GM19397 (cell line): ENCODE results near the gene ADPRS.

ENCODE experiments used
- ATAC-seq: cut with Tn5 transposase; IDR thresholded peaks from one replicate; pipeline ENCODE4 v1.9.1; 2021; ENCODE audit warnings: mild to moderate bottlenecking, moderate library complexity; ENCODE audit not compliant: unreplicated experiment

The ADPRS gene

DNA sequence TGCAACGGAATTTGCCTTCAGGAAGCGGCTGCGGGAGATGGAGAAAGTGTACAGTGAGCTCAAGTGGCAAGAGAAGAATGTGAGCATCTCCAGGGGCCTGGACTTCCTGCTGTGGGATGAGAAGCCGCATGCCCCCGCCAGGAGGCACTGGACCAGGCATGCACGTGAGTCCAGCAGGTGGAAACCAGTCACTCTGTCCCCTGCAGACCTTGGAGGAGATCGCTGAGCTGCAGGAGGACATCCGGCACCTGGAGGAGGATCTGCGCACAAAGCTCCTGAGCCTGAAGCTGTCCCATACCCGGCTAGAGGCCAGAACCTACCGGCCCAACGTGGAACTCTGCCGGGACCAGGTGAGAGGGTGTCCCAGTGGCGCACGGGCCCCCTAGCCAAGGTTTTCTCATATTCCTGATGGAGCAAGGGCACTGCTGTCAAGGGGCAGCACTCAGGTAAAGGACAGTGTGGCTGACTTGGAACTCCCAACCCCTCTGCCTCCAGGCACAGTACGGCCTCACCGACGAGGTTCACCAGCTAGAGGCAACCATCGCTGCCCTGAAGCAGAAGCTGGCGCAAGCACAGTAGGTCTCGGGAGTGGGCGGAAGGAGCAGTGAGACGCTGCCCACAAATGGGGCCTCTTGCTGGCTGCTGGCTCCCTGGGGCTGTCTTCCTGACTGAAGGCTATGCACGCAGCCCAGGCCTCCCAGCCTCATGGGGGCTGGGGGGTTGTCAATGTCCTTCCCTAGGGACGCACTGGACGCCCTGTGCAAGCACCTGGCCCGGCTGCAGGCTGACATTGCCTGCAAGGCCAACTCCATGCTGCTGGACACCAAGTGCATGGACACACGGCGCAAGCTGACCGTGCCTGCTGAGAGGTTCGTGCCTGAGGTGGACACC, 1.2 kb upstream of the ADPRS start:
- no peak for ATAC-seq

DNA sequence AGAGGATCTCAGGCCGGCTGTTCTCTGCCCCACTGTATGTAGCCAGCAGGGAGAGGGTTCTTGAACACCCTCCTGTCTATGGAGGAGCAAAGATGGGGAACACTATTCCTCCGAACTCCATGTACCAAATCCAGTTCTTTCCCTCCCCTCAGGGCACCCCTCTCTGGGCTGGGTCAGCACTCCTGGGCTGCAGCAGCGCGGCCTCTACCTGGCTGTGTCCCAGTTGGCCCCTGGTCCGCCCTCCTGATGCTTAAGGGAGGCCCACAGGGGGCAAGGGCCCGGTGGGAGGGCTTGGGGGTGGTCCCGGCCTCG, 471 bp upstream of the ADPRS start:
- ATAC-seq = no peak

DNA sequence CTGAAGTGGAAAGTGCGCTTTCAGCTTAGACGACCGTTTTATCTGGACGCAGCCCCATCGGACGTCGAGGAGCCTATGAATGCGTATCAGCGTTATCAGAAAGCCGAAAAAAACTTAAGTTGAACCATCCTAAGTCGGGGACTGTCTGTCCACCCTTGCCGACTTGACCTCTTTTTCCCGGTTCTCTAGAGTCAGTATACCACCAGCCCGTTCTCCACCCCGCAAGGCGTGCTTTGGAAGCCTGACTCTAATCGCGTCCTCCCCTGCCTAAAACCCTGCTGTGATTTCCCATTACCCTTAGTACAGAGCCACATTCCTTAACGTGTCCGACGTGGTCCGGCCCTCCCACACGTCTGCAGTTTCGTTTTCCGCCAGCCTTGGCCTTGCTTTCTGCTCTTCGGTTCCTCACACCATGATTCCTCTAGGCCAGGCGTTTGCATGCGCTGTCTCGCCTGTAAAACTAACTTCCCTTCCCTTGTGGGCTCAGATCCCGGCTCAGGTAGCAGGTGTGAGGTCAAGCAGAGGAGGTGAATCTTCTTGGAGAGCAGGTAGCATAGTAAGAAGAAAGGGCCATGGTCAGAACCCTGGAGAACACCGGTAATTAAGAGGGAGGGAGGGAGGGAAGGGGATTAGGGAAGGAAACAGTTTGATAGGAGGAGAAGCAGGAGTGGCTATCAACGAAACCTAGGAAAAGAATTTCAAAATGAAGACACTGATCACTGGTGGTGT, 865 bp downstream of the ADPRS start:
- ATAC-seq = no peak

DNA sequence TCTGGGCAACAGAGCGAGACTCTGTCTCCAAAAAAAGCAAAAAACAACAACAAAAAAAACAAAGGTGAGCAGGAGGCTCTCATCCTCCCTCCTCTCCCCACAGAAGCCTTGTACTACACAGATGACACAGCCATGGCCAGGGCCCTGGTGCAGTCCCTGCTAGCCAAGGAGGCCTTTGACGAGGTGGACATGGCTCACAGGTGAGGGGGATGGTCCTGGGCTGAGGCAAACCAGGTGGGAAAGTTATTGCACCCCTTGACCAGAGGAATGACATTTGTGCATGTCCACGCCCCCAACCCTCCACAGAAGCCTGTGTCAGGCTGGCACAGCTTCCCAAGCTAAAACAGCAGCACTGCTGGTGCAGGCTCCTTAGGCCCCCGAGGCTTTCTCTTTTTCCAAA, 2.4 kb downstream of the ADPRS start:
- ATAC-seq = no peak

DNA sequence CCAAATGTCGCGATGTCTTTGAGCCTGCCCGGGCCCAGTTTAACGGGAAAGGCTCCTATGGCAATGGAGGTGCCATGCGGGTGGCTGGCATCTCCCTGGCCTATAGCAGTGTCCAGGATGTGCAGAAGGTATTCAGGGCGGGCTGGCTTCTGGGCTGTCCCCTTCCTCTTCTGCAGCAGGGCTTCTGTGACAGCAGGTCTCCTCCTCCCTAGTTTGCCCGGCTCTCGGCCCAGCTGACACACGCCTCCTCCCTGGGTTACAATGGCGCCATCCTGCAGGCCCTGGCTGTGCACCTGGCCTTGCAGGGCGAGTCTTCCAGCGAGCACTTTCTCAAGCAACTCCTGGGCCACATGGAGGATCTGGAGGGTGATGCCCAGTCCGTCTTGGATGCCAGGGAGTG, 3.0 kb downstream of the ADPRS start:
- ATAC-seq = no peak

DNA sequence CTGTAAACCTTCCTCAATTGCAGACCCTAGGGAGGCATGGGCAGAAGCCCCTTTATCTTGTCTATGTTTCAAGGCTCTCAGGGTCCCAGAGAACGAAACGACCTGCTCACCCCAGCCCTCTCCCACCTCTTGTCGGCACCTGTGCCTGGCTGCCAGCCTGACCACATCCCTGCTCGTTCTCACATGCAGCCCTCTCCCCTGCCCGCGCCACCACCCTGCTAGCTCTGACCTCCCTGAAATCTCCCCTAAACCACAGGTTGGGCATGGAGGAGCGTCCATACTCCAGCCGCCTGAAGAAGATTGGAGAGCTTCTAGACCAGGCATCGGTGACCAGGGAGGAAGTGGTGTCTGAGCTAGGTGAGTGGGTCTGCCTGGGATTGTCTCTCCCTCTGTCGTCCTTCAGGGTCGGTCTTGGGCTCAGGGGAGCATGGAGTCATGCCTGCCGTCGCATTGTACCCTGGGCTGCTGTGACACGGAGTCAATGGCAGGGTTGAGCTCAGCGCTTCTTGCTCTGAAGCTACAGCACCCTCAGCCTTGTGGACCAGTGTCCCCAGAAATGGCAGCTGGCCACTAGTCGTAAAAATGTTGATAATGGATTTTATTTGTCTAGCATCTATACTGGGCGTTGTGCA, 3.6 kb downstream of the ADPRS start:
- ATAC-seq = no peak

DNA sequence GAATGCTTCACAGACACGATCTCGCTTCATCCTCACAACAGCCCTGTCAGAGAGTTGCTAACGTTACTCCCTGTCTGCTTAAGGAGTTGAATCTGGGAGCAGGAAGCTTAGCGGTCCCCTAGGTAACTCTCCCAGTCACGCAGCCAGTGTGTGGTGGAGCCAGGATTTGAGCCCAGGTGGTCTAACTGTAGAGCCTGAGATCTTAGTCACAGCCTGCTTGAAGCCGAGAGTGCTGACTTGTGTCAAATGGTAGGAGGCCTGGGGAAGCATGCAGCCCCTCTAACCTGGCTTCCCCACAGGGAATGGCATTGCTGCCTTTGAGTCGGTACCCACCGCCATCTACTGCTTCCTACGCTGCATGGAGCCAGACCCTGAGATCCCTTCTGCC, 4.1 kb downstream of the ADPRS start:
- no peak for ATAC-seq

DNA sequence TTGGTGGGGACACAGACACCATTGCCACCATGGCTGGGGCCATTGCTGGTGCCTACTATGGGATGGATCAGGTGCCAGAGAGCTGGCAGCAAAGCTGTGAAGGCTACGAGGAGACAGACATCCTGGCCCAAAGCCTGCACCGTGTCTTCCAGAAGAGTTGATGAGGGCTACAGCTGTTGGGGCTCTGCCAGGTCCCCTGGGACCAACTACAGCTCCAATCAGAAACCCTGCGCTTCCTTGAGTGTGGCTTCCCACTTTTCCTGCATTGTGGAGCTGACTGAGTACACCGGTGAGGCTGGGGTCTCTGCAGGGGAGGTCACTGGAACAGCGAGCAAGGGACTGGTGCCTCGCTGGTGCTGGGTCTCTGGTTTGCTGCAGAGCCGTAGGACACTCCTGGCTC, 4.5 kb downstream of the ADPRS start:
- no peak for ATAC-seq

DNA sequence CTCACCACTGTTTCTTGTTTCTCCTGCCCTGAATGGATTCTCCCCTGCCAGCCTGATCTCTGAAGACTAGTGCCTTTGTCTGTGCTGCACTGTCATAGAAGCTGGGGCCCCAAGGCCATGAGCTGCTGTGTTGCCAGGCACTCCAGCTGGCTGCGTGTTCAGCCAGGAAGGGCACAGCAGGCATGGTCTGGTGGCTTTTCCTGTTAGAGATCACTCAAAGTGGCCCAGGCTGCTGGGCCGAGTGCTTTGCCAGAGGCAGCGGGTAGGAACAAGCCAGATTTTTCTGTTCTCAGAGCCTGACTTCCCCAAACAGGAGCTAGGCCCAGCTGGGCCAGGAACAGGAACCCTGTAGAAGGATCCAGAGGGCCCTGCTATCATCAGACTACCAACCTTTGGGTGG, 5.2 kb downstream of the ADPRS start:
- ATAC-seq = no peak

DNA sequence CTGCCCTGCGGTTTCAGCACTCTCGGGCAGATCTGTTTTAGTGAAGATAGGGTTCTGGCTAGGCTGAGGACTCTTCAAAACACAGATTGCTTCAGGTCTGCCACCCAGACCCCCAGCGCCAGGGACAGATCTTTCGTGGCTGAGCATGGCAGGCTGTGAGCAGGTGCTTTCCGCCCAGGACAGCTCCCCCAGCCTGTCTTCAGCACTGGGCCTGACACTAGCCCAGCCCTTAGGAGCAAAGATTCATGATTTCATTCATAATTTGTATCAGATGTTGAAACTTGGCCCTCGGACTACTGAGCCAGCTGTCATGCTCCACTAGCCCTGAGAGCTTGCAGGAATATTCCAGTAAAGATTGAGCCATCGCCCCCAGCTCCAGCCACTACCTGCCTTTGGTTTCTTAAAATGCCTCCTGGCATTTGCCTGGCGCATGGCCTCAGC, 5.9 kb downstream of the ADPRS start:
- ATAC-seq = no peak

DNA sequence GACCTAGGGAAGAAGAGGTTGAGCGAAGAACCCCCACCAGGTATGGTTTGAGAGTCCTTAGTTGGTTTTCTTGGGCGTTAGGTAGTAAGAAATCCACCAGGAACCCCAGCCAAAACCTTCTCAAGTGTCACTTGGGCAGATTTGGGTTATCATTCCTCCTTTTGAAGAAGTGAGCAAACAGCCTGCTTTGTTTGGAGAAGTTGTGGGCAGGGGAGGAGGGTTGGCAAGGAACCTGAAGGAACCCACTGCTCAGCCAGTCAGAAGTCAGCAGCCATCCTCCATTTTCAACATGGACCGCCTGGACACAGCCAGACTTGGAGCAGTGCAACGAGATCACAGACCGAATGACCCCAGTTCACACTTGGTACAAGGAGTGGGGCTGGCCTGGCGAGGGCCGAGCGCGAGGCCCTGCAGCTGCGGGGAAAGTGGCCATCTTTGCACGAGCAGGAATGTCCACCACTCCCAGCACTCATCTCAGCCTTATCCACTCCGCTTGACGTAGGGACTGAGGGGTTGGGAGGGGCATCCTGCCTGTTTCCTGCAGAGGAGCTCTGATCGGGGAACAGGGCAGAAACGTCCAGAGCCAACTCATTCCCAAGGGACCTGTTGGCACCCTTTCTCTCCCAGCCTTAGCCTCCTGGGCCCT, 7.2 kb downstream of the ADPRS start:
- ATAC-seq = no peak

DNA sequence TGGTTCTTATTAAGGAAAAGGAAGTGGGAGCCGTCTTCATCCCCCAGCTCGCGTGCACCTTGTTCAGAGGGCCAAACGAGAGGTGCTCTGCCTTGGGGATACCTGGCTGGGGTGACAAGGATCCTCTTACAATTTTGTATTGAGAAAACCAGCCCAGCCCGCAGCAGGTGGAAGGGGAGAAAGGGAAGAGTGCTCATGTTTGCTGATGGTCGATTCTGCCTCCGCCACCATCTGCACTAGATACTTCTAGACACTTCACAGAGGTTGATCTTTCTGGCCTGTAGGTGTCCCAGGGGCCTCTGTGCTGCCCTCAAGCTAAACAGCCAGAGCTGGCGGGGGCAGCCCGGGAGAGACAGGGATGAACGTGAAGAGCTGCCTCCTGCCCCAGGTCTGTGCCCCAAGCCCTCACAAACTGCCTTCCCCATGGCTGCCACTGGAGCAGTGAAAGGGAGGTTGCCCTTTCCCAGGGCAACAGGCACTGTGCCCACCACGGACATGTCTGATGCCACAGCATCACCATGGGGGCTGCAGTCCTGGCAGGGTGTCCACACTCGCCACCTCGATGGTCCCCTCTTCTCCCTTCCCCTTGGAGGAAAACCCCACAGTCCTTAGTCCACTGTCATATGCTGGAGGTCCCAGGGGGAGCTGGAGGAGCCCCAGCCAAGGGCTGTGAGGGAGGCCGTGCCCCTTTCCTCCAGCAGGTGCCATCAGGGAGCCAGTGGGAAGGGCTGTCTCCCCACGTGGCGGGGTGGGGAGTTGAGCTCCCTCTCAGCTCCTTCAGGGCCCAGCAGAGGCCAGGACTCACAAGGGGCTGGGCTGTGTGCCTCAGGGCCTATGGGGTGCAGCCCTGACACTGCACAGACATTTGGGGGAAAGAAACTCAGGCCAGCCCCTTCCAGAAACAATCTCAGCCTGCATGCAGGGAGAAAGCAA, 8.1 kb downstream of the ADPRS start:
- no peak for ATAC-seq

DNA sequence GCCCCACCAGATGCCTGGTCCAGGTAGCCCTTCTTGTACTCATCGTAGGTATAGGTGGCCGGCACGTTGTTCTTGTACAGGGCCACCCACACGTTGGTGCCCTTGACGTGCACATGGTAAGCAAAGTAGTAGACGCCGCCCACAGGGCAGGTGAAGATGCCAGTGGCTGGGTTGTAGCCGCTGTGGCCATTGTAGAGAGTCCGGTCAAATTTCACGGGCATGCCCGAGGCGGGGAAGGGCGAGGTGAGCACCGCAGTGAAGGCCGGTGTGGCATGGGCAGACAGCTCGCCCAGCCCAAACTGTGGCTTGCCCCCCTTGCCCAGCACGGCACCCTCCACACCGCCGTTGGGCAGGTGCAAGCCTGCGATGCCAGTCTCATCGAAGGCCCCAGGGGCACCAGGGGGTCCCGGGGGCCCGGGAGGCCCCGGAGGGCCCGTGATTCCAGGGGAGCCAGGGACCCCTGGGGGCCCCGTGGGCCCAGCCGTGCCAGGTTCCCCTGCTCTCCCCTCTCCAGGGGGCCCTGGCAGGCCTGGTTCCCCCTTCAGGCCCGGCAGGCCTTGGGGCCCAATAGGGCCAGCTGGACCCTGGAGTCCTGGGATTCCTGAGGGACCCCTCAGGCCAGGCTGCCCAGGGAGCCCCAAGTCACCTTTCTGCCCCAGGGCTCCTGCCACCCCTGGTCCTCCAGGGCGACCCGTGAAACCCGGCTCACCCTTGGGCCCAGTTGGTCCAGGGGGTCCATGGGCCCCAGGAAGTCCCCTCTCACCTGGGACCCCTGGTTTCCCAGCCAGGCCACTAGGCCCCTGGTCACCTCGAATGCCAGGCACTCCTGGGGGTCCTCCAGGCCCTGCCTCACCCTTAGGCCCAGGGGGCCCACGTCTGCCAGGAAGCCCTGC, 9.2 kb downstream of the ADPRS start:
- no peak for ATAC-seq

DNA sequence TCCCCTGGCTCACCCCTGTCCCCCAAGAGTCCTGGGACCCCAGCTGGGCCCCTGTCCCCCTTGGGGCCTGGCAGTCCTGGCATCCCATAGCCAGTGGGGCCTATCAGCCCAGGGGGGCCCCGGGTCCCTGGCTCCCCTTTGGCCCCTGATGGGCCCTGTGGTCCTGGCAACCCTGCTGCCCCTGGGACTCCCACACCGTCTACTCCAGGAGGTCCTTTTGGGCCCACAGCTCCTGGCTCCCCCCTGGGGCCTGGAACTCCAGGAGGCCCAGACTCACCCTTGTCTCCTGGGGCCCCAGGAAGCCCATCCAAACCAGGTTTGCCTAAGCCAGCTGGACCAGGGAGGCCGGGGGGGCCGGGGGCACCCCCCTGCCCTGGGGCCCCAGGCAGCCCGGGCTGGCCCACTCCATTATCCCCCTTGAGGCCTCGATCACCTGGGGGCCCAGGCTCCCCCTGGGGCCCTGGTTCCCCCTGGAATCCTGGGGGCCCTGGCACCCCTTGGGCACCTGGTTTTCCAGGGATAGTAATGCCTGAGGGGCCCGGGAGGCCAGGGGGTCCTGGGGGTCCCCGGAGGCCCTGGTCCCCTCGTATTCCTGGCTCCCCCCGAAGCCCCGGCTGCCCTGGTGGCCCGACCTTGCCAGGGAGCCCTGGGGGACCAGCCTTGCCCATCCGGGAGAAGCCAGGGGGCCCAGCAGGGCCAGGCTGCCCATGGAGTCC, 10.1 kb downstream of the ADPRS start:
- no peak for ATAC-seq

DNA sequence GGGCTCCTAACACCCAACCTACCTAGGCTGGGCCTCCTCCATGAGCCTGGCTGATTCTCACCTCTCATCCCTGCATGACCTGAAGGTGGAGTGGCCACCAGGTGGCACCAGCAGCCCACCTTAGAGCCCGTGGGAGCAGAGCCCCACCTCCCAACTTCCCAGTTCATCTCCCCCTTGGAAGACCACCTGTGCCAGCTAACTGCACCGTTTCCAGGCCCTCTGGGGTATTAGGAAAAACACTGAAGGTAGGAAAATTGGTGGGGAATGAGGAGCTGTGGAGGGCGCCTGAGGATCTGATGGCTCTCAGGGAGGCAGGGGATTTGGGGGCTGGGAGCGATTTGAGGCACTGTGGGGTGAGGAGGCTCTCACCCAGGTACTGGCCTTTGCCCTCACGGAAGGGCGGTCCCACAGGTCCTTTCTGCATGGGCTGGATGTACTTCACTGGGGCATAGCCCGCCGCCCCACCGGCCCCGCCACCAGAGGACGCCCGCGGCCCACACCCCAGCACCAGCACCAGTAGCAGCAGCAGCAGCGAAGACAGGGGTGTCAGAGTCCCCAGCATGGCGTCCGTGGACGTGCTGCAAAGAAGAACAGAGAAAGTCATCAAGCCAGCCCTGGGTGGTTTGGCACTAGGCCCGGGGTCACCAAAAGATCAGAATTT, 11.1 kb downstream of the ADPRS start:
- ATAC-seq = no peak

DNA sequence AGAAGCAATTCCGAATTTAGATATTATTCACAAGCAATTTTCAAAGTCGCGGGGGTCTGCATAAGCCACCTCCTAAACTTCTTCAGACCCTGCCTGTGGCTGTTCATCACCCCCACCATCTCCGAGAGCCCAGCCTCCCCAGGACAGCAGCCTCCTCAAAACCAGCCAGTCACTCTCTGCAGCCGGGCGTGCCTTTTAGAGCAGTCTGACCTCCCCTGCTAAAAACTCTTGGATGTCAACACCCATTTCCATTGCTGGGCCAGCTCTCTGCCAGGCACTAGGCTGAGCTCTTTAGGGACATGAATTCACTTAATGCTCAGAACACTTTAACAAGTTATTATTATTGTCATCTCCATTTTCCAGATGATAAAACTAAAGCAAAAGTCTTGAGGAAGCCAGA, 11.7 kb downstream of the ADPRS start:
- no peak for ATAC-seq

DNA sequence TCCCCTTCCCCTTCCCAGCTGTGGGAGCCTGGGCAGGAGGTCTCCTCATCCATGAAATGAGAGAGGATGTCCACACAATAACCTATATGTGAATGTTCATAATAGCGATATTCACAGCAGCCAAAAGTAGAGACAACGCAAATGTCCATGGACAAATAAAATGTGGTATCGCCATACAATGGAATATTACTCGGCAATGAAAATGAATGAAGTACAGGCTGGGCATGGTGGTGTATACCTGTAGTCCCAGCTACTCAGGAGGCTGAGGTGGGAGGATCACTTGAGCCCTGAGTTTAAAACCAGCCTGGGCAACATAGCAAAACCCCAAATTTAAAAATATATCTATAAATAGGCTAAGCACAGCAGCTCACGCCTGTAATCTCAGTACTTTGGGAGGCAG, 12.9 kb downstream of the ADPRS start:
- ATAC-seq = no peak

DNA sequence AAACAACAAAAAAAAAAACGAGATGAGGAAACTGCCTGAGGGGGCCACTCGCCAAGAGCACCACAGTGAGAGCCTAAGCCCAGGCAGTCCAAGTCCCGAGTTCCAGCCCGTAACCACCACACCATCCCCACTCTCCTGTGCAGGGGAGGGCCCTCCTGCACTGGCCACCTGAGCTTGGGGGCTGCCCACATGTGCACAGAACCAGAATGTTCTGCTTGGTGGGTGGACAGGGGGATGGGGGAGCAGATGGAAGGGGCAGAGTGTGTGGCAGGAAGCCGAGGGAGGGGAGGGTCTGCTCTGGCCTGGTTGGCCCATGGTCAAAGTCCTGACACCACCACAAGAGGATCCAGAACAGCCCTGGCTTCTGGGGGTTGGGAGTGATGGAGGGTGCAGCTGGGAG, 17.6 kb downstream of the ADPRS start:
- ATAC-seq = no peak
